ENCODE results near the gene PAK6. TPM values are rescaled to one million over a fixed set of nuclear protein-coding genes. Genes with fewer than 3 reads are reported as not detected.

Gene PAK6
- polyA plus RNA-seq, 12 donors: 0.15 to 8.2 (median 0.51) TPM; not detected in 2

DNA sequence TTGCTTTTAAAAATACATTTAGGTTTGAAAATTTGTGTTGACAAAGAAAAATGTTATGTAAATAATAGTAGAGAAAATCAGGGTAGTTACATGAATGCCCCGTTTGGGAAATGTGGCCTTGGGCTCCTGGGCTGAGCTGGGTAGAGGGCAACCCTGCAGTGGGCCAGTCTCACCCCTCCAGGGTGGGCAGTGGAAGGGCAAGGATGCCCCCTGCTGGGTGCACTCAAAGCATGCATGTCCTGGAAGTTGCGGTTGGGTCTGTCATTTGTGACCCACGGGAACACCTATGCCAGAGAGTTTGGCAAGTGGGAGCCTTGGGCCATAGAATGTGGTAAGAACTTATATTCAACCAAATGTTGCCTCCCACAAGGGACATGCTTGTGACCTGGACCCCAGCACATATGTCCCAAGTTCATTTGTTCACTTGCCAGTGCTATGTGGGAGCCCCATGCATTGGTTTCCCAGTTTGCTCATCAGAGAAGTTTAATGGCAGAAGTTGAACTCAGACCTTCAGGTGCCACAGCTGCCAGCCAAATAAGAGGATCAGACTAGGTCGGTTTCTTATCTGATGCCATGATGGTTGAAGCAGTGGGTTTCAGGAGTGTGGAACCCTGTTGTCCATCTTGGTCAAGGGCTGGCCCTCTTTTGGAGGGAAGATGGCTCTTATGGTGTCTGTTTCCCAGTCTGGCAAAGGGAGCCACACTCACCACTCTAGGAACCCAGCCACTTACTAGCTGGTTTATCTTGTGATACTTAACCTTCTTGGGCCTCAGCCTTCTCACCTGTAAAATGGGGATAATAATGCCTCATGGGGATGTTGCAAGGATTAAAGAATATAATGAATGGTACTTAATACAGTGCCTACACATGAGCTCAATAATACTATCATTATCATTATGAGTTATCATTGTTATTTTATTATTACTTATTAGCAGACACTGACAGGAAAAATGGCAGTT, 71.4 kb downstream of the PAK6 start:
- no peak for DNase-seq

DNA sequence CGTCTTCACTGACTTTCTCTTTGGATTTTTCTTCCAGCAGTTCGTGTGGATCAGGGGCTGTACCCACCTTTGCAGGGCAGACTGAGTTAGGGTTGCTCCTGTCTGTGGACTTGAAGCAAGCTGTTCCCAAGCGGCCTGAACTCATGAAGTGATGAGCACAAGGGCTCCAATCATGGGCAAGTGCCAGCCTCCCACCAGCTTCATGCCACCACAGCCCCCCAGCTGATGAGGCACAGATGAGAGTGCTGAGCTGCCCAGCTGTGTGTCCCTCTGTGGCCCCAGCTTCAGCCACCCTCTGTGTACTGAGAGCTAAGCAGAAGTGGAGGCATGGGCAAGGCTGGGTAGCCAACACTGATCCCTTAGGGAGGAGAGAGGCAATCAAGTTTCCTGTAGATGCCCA, 72.1 kb downstream of the PAK6 start:
- no peak for DNase-seq

DNA sequence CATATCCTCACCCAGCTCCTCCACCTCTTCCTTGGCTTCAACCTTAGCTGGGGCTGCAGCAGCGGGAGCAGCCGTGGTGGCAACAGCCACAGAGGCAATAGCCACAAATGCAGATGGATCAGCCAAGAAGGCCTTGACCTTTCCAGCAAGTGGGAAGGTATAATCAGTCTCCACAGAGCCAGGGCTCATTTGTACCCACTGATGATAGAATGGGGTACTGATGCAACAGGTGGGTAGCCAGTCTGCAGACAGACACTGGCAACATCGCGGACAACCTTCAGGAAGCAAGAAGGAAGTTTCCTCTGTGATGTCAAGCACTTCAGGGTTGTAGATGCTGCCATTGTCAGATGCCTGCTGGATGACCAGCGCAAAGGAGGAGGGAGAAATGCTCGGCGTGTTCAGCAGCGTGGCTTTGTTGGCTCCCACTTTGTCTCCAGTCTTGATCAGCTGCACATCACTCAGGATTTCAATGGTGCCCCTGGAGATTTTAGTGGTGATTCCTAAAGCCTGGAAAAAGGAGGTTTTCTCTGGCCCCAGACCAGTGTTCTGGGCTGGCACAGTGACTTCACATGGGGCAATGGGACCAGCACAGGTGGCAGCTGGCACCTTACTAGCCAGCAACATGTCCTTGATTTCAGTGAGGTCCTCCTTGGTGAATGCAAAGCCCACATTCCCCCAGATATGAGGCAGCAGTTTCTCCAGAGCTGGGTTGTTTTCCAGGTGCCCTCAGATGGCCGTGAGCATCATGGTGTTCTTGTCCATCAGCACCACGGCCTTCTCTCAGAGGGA, 73.7 kb downstream of the PAK6 start:
- DNase-seq: no peak

DNA sequence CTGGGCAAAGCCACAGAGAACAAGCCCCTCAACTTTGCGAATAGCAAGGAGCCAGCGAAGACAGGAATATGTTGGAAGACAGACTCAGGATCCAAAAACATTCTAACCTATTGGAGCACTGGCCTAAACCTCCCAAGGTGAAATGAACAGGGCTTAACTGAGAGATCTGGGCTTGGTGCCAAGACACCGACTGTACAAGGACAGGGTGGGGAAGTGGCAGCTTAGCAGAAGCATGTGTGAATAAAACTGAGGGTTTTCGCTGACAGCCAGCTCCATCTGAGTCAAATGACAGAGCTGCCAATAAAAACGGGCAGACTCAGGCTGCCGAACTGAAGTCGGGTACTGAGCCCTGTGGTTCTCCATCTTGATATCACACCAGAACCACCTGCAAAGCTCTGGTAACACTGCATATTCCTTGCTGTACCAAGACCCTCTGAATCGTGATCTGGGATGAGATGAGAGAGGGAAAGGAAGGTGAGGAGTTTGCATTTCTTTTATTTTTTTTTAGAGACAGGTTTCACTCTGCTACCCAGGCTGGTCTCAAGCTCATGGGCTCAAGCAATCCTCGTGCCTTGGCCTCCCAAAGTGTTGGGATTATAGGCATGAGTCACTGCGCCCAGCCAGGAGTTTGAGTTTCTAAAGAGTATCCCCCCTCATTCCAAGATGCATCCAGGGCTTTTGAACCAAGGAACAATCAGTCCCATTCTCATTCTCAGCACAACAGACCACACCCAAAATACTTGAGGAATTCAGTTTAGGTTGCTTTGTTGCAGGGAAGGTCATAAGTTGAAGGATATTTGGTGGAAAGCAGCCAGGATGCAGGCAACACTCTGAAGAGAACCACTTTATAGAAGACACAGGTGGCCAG, 74.9 kb downstream of the PAK6 start:
- DNase-seq: no peak

DNA sequence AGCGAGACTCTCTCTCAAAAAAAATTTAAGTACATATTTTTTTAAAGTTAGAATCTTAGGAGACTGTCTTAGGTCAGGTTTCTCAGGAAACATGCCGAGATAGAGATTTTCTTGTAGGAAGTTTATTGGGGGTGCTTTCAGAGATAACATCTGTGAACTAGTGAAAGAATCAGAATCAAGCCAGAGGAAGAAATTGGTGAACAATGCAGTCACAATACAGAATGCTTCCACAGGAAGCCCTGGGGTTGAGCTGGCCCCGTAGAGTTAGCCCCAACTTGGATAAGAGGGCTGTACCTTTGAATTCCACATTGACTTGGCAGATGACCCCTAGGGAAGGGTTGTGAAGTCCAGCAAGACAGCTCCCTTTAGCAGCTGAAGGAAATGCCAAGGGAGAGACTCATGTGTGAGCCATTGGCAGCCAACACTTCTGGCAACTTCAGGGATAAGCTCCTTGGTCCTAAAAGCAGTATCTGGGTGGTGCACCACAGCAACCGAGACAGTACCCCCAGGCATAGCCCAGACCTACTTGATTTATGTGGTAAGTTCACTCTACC, 75.9 kb downstream of the PAK6 start:
- no peak for DNase-seq

DNA sequence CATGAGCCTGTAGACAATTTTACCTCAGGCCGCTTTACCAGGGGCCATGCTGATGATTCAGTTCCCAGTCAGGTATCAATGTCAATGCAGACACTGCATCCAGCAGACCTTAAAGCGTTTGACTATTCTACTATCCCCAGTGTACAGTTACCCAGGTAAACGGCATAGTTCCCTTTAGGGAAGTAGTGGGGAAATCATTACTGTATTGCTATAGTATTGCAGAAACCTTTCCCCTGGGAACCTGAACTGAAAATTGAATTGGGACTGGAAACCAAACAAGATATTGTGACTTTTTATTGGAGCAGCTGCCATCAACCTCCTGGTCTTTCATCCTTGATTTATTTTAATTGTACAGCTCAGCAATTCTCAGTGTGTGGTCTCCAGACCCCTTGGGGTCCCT, 78.1 kb downstream of the PAK6 start:
- DNase-seq: no peak

DNA sequence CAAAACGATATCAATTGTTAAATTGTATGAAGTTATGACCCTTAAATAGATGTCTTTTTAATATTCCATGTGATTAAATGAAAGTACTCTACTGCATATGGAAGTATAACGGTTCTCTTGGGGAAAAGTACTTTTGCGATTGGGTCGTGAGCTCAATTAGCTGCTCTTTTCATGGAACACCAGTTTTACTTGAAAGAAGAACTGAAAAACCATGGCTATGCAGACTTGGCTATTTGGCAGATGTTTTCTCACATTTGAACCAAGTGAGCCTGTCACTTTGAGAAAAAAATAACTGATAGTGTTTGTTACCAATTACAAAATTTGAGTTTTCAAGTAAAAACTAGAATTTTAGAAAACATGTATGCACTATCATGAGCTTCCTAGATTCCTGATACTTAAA, 78.7 kb downstream of the PAK6 start:
- DNase-seq: no peak

DNA sequence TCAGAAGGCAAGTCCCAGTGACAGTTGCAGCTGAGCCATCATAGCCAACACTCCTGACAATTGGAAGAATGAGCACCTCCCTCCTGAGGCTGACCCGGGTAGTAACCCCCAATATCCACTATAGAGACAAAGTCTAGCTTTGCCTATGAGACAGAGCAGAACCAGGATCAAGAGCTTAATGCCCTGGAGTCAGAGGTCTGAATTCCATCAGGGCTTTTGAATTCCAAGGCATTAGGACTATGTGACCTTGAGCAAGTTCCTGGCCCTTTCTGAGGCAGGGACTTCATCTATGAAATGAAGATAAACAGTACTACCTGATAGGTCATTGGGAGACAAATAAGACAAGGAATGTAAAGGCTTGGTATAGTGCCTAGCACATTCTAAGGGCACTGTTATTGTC, 81.5 kb downstream of the PAK6 start:
- DNase-seq: no peak

DNA sequence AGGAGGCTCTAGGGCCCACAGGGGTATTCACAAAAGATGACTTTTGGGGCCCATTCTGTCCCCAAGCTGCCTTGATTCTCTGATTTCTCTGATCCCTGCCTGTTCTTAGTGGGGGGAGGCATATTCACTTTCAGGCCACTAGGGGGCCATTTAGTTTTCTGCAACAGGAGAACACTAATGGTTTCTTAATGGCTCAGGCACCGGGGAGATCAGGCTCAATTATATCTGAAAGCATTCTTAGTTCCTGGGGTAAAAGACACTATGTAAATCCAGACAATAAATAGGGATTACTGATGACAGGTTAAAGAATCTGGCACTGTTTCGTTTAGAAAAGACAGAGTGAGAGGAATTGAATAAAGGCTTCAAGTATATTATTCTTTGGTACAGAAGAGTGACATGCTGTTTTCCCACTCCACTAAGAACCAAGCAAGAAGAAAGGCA, 82.1 kb downstream of the PAK6 start:
- no peak for DNase-seq

DNA sequence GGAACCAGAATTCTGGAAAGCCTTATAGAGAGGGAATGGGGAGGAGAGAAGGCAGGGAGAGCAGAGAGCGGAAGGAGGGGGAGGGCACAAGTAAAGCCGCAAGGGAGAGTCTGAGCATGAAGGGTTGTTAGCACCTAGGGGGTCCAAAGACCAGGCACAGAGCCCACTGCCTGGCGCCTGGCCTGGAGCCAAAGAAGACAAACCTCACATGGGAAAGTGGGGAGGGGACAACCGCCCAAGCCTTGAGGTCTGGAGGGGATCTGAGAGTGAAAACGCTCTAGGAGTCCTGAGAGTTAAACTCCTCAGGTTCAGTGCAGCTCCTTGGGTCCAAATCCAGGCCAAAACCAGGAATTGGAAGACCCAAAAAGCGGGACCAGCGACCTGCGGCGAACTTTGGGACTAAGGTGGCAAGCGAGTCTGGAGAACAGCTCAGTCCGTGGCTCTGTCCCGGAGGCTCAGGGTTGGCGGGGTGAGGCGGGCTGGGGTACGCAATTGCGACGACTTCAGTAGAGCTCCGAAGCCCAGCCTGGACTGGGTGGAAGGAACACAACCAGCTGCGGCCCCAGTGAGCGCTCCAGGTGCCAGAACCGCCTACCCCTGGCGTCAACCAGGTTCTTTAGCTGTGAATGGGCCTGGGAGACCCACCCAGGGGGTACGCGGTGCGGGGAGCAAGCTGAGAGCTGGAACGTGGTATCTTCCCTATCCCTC, 83.8 kb downstream of the PAK6 start:
- no peak for DNase-seq

DNA sequence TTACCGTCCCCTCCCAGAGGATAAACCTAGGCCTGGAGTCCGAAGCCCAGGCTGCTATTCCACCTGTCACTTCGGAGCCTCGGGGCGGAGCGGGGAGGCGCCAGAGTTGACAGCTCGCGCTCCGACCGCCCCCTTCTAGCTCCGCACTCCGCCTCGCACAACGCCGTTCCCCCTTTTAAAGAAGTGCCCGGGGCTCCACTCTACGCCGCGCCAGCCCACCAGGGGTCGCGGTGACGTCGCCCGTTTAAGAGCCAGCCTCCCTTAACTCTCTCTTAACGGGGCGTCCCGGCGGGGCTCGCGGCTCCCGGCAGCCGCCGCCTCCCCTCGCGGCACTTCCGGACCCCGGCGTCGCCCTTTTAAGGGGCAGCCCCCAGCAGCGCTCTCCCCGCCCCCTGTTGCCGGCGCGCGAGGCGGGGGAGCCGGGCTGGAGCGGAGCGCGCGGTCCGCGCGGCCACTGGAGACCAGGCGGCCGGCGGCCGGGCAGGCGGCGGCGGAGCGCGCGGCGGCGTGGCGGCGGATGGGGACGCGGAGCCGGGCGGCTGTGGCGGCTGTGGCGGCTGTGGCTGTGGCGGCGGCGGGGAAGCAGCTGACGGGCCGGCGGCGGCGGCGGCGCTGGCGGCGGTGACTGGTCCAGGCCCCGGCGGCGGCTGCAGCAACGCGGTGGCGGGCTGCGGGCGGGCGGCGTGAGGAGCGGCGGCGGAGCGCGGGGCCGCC, 84.5 kb downstream of the PAK6 start, which contains the start of gene INAFM2:
INAFM2 (plus strand) TSS at position 454 of the 714 bp plus-strand sequence. CDS start 364 bp downstream, outside the sequence.
- peak; percentile 92 for DNase-seq

DNA sequence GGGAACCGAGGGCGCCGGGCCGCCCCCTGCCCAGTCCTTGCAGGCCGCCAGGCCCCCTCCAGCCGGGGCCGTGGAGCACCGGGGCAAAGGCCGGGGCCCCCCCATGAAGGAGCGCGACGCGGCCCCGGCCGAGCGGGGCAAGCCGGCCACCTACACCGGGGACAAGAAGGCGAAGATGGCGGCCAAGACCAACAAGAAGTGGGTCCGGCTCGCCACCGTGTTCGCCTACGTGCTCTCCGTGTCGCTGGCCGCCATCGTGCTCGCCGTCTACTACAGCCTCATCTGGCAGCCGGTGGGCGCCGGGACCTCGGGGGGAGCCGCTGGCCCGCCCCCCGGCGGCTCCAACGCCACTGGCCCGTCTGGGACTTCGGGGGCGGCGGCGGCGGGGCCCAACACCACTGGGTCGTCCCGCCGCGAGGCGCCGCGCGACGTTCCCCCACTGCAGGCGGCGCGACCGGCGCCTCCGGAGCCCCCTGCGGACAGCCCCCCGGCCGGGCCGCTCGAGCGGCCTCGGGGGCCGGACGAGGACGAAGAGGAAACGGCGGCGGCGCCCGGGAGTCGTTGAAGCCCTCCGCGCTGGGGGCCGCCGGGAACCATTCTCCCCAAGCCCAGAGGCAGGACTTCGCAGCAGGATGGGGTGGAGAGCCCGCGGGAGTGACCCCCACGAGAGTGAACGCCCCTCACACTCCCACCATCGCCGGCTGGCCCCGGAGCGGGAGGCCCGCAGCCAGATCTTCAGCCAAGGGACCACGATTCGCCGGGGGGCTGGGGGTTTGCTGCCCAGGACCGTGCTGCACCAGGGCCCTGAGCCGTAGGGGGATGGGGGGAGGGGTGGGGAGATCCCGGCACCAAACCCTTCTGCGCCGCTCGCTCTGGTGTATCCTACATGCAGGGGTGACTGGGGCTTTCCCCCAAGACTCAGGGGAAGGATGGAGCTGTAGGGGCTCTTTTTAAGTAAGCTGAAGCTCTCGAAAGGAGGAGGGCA, 85.4 kb downstream of the PAK6 start:
- DNase-seq: no peak

DNA sequence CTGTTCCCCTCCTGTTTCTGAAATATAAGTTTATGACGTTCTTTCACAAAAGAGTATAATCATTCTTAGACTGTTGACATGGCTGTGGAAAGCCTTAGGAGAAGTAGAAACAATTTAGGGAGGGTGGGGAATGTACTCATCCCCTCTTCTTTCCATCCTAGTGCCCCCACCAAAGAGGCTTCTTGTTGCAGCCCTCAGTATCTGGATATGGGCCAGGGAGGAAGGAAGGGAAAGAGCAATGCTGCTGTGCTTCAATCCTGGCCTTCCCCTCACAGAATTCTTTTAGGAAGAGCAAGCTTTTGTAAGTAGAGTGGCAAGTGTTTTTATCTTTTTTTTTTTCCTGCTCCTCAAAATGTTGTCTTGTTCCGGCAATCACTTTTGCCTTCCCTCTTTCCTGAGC, 86.3 kb downstream of the PAK6 start:
- DNase-seq: no peak

DNA sequence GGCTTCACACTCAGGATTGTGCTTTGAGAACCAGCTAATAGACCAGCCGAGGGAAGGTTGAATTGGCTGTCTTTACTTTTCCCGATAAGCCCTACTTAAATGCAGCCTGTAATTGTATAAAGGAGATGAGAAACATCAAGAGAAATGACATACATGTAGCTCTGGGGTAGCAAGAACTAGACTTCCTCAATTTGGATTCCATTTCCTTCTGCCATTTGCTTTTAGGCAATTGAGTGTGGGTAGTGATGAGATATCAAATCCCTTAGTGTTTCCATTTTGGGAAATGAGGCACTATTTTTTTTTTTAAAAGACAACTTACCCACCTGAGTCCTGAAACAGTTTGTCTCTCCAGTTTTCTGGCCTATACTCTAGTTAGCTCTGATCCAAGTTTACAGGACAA, 86.8 kb downstream of the PAK6 start:
- no peak for DNase-seq

All from muscle of arm (tissue), 12 donors.